GM04504 (cell line): Measurements from ENCODE around the gene ZNF594.
A peak's percentile ranks its signal among the peaks of the same experiment; 100 is the strongest.
"Not testable (repeated sequence)": the region's sequence is repeated elsewhere in the genome, so short reads cannot be mapped to it uniquely, and the experiment has no call there.

Experiments
- DNase-seq: peaks from one replicate; pipeline ENCODE4 v3.0.0-alpha.2; 2012; ENCODE audit warnings: low read depth

ZNF594 gene

GRCh38 chr17:5191541-5192417 lies at the start of gene ZNF594:
TSS of gene ZNF594 (minus strand) at chr17:5191868. CDS start at chr17:5184256, 7,612 bp downstream.
- DNase-seq: peak; percentile 89

GRCh38 chr17:5239769-5240168 lies 48.1 kb upstream of the ZNF594 start:
- not testable (repeated sequence) for DNase-seq

GRCh38 chr17:5238333-5238732 lies 46.7 kb upstream of the ZNF594 start:
- no peak for DNase-seq

GRCh38 chr17:5237541-5238016 lies 45.9 kb upstream of the ZNF594 start:
- peak; percentile 33 for DNase-seq

- DNase-seq: no peak
Measured at GRCh38 chr17:5236938-5237540, 45.4 kb upstream of the ZNF594 start.

GRCh38 chr17:5234645-5235576 lies 43.2 kb upstream of the ZNF594 start, which contains the start of gene SCIMP:
TSS of gene SCIMP (minus strand) at chr17:5234860. CDS start at chr17:5234755, 105 bp downstream.
- no peak for DNase-seq

GRCh38 chr17:5233492-5233891 lies 41.8 kb upstream of the ZNF594 start:
- not testable (repeated sequence) for DNase-seq

- DNase-seq: no peak
Measured at GRCh38 chr17:5226940-5227878, 35.5 kb upstream of the ZNF594 start.

GRCh38 chr17:5225668-5226457 lies 34.2 kb upstream of the ZNF594 start:
- no peak for DNase-seq

GRCh38 chr17:5221912-5222311 lies 30.2 kb upstream of the ZNF594 start:
- not testable (repeated sequence) for DNase-seq

GRCh38 chr17:5220074-5220473 lies 28.4 kb upstream of the ZNF594 start:
- DNase-seq: no peak

GRCh38 chr17:5219536-5219935 lies 27.9 kb upstream of the ZNF594 start:
- DNase-seq: no peak

- not testable (repeated sequence) for DNase-seq
Measured at GRCh38 chr17:5217562-5217961, 25.9 kb upstream of the ZNF594 start.

- DNase-seq: no peak
Measured at GRCh38 chr17:5211458-5211857, 19.8 kb upstream of the ZNF594 start.

- DNase-seq: no peak
Measured at GRCh38 chr17:5210614-5211252, 19.1 kb upstream of the ZNF594 start.

GRCh38 chr17:5210091-5210490 lies 18.4 kb upstream of the ZNF594 start:
- no peak for DNase-seq

- DNase-seq: peak; percentile 27
Measured at GRCh38 chr17:5209396-5209795, 17.7 kb upstream of the ZNF594 start.

- DNase-seq: peak; percentile 41
Measured at GRCh38 chr17:5203908-5204294, 12.2 kb upstream of the ZNF594 start.

- DNase-seq: no peak
Measured at GRCh38 chr17:5203178-5203907, 11.7 kb upstream of the ZNF594 start.
